Caki2 (cell line): ENCODE measurements around the gene MATR3. TPM values are rescaled to one million over a fixed set of nuclear protein-coding genes. Genes with fewer than 3 reads are reported as not detected.
"Not testable (repeated sequence)": the region's sequence is repeated elsewhere in the genome, so short reads cannot be mapped to it uniquely, and the experiment has no call there.

Experiments used
- DNase-seq: peaks from one replicate; pipeline ENCODE4 v3.0.0-alpha.2; 2015; ENCODE audit warnings: low read depth
- in situ Hi-C: cut with HindIII; loops from 2 replicates; pipeline ENCODE4 v1.10.0; 2016; ENCODE audit warnings: low sequenced_read_pairs, low pct_unique_long_range_greater_than_20kb, mixed read lengths
- total RNA-seq: library from RNA; depleted of rRNA; stranded (reverse); fragments of >200 nt; shearing (Covaris generic); gene quantifications from 2 replicates; pipeline ENCODE4 v1.2.3, GENCODE V29; 2014; ENCODE audit warnings: low replicate concordance

MATR3 gene
- total RNA-seq, 1 experiment from 2014 or later: 150 TPM

DNA sequence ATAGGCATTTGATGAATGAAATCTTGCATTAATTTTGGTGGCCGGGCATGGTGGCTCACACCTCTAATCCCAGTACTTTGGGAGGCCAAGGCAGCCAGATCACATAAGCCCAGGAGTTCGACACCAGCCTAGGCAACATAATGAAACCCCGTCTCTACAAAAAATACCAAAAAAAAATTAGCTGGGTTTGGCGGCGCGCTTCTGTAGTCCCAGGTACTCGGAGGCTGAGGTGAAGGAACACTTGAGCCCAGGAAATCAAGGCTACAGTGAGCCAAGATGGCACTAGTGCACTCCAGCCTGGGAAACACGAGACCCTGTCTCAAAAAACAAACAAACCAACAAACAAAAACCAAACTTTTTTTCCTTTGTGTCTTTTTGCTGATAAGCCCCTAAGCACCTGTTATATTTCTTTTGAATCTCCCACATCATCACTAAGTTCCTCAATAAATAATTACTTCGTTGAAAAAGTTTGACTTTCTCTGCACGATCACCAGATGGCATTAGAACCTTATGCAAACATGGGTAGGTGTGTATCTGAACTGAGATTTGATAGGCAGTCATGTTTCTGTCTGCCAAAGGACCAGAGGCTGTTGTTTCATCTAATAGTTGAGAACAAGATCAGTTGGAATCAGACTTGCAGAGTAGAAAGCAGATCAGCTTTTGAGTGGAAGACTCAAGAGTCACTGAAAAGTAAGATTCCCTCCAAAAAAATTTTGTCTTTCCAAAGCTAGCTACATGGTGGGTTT is 5.5 kb upstream of the MATR3 start:
- no peak for DNase-seq
- in situ Hi-C loops: no loop called here

DNA sequence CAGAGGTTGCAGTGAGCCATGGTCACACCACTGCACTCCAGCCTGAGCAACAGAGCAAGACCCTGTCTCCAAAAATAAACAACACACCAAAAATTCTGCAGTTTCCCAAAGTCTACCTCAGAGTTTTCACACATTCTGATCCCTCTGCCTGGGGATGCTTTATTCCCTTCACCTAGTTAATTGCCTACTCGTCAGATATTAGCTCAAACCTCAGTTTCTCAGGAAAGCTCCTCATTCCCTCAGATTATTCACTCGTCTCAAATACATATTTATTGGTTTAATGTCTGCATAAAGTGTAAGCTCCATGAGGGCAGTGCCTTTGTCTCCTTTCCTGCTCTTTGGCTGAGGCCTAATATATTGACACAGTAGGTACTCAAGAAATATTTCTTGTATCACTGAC is 2.5 kb upstream of the MATR3 start:
- in situ Hi-C loops: no loop called here
- DNase-seq: no peak

DNA sequence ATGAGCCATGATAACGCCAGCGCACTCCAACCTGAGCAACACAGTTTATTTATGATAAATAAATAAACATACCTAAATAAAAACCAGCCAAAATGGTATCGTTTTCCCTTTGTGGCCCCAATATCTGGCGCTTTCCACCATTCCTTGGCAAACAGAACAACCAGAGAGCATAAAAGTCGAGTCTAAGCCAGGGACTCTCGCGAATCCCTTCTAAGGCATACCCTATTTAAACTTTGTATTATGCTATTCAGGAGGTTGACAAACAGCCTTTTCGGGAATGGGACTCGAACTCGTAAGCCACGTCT is 386 bp upstream of the MATR3 start:
- in situ Hi-C loops: no loop called here
- no peak for DNase-seq

DNA sequence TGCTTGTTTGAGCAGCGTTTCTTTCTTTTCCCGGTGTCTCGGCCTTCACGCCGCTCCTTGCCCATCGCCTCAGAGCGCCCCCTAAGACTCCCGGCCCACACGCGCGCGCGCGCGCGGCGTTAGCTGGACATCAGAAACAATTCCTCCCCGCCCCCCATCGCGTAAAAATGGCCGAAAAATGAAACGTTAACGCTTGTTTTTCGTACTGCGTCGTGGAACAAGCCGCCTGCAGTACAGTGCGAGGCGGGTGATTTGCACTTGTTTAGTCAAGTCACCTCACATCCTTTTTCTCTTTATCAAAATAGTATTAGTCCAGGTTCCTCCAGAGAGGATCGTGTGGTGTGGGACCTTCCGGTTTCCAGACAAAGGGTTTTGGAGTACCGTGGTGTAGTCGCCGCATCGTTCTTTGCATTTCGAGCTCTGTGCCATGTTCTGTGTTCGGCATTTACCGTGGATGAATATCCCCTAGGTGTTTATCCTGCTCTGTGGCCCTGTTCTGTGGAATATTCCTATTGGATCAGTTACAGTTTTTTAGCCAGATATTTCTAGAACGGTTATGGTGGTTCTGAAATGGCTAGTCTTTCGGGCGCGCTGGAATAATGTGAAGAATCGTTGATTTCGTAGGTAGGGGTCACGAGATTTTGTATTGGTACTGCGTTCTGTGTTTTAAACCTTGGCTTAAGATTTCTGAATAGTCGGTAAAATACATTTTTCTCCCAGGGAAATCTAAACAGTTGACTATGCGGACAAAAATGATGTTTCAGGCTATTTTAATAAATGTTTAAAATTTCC is 1.0 kb downstream of the MATR3 start:
- in situ Hi-C loops: no loop called here
- DNase-seq: peak; percentile 81

DNA sequence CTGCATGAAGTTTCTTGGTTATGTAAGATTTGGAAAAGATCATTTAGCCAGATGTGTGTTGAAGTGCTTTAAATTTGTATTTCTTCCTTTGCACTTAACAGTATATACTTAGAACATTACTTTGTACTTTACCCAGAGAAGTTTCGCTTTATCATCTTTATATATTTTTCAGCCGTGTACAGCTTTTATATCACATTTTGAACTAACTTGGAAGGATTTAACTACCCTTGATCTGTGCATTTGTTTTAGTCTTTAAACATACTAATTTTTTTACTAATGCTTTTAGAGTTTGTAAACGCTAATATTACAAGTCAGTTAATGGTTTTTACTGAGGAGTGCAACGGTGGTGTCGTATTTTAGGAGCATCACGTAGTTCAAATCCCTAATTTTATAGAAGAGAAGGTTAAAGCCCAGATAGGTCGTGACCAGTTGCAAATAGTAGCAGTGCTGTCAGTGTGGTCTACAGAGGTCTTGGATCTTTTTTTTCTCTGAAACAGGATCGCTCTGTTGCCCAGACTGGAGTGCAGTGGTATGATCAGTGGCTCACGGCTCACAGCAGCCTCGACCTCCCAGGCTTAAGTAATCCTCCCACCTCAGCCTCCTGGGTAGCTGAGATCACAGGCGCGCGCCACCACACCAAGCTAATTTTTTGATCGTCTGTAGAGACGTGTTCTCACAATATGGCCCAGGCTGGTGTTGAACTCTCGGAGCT is 2.0 kb downstream of the MATR3 start:
- in situ Hi-C loops: no loop called here
- no peak for DNase-seq

DNA sequence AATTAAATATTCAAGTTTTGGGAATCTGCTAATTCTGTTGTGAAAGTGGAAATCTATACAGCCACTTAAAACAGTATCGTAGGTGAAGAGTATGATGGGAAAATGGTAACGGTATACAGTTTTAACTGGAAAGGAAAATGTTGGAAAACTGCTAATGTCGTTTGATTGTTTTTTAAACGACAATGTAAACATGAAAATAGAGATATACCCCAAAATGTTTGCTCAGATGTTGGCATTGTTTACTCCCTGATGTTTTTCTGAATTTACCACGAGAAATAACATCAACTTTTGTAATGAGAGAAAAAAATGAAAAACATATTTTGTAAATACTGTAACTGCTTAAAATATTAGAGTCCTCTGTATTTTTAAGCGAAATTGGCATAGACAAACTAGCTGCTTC is 2.7 kb downstream of the MATR3 start:
- no peak for DNase-seq
- in situ Hi-C loops: no loop called here

DNA sequence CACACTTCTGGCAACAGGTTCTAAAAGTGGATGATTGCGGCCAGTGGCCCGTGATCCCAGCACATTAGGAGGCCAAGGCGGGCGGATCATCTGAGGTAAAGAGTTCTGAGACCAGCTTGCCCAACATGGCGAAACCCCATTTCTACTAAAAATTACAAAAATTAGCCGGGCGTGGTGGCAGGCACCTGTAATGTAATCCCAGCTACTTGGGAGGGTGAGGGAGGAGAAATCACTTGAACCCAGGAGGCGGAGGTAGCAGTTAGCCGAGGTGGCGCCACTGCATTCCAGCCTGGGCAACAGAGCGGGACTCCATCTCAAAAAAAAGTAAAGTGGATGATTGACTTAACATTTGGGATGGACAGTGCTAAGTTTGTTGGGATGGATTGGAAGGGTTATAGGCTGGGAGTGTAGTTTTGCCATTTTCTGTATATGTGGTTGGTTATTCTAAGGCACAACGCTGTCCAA is 3.4 kb downstream of the MATR3 start:
- in situ Hi-C loops: no loop called here
- no peak for DNase-seq

DNA sequence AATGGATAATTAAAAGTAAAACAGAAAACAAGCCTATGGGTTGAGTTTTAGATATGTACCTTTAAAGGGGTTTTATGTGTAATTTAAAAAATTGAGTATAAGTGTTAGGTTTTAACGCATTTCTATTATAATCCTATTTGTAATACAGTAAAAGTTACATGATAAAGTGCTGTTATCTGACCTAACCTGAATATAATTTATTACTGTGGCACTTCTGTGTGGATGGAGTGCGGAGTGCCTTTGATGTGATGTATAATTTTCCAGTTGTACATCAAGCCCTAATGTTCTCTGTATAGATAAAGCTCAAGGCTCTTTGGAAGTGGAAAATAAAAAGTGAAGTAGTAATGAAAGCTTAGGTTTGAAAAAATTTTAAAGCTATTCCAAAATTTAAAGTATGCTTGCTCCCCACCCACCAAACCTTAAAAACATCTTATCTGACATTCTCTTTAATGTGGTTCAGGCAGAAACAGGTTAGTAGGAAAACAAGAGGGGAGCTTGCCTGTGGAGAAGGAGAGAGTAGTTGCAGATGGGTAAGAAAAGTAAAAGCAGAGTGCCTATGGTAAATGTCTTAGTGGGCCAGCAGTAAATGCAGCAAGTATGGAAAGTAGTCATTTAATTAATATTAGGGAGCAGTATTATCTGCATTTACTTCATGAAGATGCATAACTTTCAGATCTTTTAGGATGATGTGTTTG is 4.0 kb downstream of the MATR3 start:
- DNase-seq: no peak
- in situ Hi-C loops: no loop called here

DNA sequence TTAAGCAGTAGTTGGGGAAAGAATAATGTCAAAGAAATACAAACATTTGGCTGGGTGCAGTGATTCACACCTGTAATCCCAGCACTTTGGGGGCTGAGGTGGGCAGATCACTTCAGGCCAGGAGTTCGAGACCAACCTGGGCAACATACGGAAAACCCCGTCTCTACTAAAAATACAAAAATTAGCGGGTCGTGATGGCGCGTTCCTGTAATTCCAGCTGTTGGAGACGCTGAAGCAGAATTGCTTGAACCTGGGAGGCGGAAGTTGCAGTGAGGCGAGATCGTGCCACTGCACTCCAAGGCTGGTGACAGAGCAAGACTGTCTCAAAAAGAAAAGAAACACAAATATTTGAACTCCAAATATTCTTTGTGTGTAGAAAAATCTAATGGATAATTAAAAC is 4.7 kb downstream of the MATR3 start:
- in situ Hi-C loops: no loop called here
- no peak for DNase-seq

DNA sequence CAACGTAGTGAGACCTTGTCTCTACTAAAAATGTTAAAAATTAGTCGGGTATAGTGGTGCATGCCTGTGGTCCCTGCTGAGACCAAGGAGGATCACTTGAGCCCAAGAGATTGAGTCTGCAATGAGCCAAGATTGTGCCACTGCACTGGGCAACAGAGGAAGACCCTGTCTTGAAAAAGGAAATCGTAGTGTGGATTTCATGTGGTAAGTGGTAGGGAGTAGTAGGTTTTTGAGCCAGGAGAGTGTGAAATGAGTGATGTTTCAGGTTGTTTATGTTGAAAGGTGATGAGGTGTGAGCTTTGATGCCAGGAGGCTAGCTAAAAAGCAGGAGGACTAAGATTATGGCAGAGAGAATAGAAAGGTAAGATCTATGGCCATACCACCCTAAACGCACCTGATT is 5.9 kb downstream of the MATR3 start:
- DNase-seq: no peak
- in situ Hi-C loops: no loop called here

DNA sequence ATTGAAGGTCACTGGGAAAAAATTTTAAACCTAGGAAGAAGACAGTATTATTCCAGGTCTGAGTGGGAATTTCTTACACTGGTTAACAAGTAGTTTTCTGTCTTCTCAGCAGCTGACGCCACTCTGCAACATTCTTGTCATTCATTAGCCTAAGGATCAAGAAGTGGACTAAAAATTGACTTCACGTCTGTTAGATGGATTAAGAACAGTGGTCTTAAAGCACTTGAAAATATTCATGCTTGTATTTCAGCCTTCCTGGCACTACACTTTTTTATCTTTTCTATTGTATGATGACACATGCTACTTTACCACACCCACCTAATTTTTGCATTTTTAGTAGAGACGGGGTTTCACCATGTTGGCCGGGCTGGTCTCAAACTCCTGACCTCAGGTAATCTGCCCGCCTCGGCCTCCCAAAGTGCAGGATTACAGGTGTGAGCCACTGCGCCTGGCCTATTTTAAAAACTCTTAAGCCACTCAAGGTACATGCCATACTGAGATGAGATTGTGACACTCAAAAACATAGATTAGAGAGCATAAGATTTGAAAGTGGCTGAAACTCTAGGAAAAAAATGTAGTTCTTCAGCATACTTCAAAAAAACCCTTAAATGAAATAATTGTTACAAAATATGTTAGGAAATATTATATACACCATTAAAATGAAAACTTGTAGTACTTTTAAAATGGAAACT is 8.4 kb downstream of the MATR3 start:
- in situ Hi-C loops: no loop called here
- no peak for DNase-seq

DNA sequence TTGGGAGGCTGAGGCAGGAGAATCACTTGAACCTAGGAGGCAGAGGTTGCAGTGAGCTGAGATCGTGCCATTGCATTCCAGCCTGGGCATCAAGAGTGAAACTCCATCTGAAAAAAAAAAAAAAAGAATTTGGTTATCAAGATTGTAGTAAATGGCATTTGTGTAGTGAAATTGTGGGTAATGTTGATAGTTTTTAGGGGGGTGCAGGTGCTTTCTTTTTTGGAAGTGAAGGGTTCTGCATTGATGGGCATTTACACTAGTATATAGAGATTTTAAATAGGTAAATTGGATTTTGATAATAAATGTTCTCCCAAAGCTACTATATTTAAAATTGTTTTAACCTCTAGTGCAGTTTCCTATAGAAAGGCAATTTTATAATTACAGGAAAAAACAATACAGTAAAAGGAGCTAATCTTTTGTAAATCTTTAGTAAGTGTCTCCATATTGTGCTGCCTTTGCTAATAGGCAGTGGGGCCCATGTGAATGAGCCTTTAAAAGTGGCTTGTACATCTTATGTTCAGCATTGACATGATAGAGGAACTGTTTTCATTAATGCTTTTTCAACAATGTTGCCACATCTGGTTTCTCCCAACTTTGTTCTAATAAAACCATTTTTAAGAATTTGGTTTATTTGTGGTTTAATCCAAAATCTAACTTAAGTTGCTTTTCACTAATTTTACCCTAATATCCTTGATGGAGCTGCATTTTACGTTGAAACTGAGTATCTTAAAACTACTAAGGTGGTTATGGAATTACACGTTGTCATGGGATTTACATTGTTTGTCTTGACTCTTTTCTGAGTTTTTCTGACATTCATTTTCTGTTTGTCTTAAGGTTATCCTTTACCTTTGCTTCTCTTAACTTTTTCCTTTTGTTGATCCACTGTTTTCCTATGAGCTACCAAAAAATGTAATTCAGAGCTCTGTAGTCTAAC is 11.1 kb downstream of the MATR3 start:
- in situ Hi-C loops: no loop called here

DNA sequence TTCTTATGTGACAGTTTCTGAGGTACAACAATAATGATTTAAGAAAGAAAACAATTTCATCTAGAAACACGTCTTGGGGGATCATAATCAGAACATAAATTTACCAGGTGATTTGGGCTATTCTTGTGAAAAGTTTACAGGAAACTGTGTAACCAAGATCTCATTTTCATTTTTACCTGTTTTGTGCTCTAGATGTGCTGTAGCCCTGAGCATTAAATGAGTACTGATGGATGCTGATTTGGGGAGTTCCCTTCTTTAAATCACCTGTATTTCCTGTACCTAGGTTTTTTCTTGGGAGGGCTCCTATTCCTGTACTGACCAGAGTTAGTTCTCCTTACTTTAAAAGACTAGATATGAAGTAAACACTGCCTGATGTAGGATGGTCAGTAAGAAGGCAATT is 12.7 kb downstream of the MATR3 start:
- in situ Hi-C loops: no loop called here

More for the DNA sequence above, 11.1 kb downstream of the MATR3 start:
- DNase-seq: no peak

DNA sequence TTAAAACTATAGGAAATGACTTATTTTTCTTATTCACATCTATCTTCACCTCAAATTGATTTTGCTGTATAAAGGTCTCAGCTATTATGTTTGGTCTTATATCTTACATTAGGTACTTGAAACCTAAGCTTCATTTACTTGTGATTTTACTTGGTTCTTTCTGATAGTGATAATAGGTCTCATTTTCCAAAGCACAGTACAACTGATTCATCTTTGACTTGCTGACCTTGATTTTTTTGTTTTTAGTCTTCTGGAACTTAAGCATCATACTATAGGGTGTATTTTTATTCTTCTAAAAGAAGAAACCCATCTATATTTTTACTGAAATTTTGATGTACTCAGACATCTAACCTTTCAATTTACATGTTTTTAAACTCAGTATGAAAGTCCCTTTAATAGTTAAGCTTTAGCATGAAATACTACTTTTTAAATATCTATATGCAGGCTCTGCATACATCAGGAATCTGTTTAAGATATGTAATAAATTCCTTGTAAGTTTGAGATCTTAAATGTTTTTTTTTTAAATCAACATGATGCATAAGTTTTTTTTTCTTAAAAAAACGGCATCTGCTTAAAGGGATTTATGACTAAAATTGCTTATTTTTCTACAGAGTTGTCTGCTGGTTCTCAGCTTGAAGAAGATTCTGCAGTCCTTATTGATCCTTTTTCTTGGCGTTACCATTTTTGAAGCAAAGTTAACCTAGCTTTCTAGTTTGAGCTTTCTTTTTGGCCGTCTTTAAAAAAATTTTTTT is 13.3 kb downstream of the MATR3 start:
- in situ Hi-C loops: no loop called here
- DNase-seq: no peak

More for the DNA sequence above, 12.7 kb downstream of the MATR3 start:
- no peak for DNase-seq

DNA sequence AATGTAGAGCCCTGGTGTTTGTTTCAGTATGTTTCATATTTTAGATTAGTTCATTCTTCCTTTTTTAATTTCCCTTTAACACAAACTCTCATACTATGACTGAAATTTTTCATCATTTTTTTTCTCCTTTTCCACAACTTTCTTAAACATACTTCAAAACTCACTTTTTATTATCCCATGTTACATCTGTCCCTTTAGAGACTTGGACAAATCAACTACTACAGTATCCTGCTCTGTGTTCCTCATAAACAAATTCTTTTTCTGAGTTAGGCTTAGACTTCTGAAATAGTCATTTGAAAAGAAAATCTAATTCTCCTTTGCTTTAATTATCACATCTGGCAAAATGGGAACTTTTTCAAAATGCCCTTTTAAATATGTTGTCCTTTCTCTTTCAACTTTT is 15.3 kb downstream of the MATR3 start:
- in situ Hi-C loops: no loop called here
- DNase-seq: no peak

DNA sequence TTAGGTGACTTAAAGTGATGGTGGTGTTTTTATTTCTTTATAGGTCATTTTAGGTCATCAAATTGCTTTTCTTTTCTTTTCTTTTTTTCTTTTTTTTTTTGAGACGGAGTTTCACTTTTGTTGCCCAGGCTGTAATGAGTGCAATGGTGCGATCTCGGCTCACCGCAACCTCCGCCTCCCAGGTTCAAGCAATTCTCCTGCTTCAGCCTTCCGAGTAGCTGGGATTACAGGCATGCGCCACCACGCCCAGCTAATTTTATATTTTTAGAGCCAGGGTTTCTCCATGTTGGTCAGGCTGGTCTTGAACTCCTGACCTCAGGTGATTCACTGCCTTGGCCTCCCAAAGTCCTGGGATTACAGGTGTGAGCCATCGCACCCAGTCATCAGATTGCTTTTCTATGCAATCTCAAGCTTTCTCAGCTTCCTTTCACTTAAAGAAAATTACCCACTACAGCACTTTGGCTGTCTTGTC is 17.2 kb downstream of the MATR3 start:
- DNase-seq, in situ Hi-C loops: not testable (repeated sequence)
